H1 (cell line): ENCODE data around the gene XPO1. TPM values are rescaled to one million over a fixed set of nuclear protein-coding genes. Genes with fewer than 3 reads are reported as not detected.

Source experiments
- CBX8 ChIP-seq: fragments of 300-800, 300-1000 bp; sonication (generic); IDR thresholded peaks from 2 replicates; pipeline ENCODE4 v1.7.1; 2016; ENCODE audit warnings: low read depth, low read length, borderline replicate concordance
- CEBPB ChIP-seq: IDR thresholded peaks from 2 replicates; pipeline ENCODE4 v1.6.1; 2012; ENCODE audit warnings: low read depth, low read length
- CHD2 ChIP-seq: IDR thresholded peaks from 2 replicates; pipeline ENCODE4 v1.6.1; 2012; ENCODE audit warnings: low read length, improper control_type of control experiment
- KDM1A ChIP-seq: fragments of 200-600, 300-600 bp; sonication (generic); IDR thresholded peaks from 2 replicates; pipeline ENCODE4 v1.7.1; 2016; ENCODE audit warnings: mild to moderate bottlenecking, low read length, borderline replicate concordance
- NRF1 ChIP-seq: IDR thresholded peaks from 2 replicates; pipeline ENCODE4 v1.6.1; 2011; ENCODE audit warnings: mild to moderate bottlenecking, low read depth, low read length, improper control_type of control experiment
- POLR2AphosphoS5 ChIP-seq: IDR thresholded peaks from 2 replicates; pipeline ENCODE4 v1.6.1; 2011; ENCODE audit warnings: low read depth, low read length
- RNF2 ChIP-seq: fragments of 200-900, 300-1000 bp; sonication (generic); IDR thresholded peaks from 2 replicates; pipeline ENCODE4 v1.7.1; 2016; ENCODE audit warnings: borderline replicate concordance, low read depth, mild to moderate bottlenecking, antibody characterized with exemption, low read length; ENCODE audit not compliant: poor library complexity, severe bottlenecking; ENCODE audit errors: missing control alignments
- SAP30 ChIP-seq: fragments of 300-600 bp; sonication (generic); IDR thresholded peaks from 2 replicates; pipeline ENCODE4 v1.7.1; 2012; ENCODE audit warnings: low read length, moderate library complexity, mild to moderate bottlenecking, inconsistent platforms; ENCODE audit not compliant: insufficient read depth, insufficient replicate concordance
- polyA plus RNA-seq, 7 experiments: library from polyadenylated mRNA; depleted of rRNA in 3 of 7; stranded (reverse) in 5 of 7; unstranded in 2 of 7; fragments of >200 nt in 5 of 7; fragments of 200-250 nt in 2 of 7; gene quantifications; 1 replicate in 5 of 7; 2 replicates in 1 of 7; 4 replicates in 1 of 7; pipeline versions ENCODE4 v1.2.1 to v1.2.3, GENCODE V29; 2011 to 2013; ENCODE audit warnings: missing spikeins in 2 of 7, mixed read lengths in 2 of 7
- total RNA-seq: library from RNA; stranded (reverse); fragmentation: NEBNext Ultra II Directional; extraction: Animal tissue kit (Norgen Biotek cat#: 25700); gene quantifications from 2 replicates; pipeline ENCODE4 v1.2.1, GENCODE V29; 2021

The XPO1 gene
- total and polyA plus RNA-seq, 2 of the 8 experiments (the other 6 are each of a cell fraction or from before 2014, with no cell fraction given) = 110 to 296 TPM

- no peak for TF ChIP-seq CBX8
- no peak for TF ChIP-seq POLR2AphosphoS5
- TF ChIP-seq SAP30 = no peak
- no peak for TF ChIP-seq CEBPB
- no peak for TF ChIP-seq KDM1A
- TF ChIP-seq CHD2 = no peak
- TF ChIP-seq RNF2 = no peak
- no peak for TF ChIP-seq NRF1
Observed at GRCh38 chr2:61558160-61558559, 20.0 kb upstream of the XPO1 start (continued).
